GM12892 (cell line): ENCODE data around the gene SLFN14.

Experiments used
- POLR2A ChIP-seq: IDR thresholded peaks from 2 replicates; pipeline ENCODE4 v1.6.1; 2011; ENCODE audit warnings: low read depth, low read length, control low read depth
- POLR2AphosphoS5 ChIP-seq: IDR thresholded peaks from 2 replicates; pipeline ENCODE4 v1.6.1; 2011; ENCODE audit warnings: low read depth, low read length, control low read depth
- TAF1 ChIP-seq: IDR thresholded peaks from 2 replicates; pipeline ENCODE4 v1.6.1; 2011; ENCODE audit warnings: low read depth, mild to moderate bottlenecking, control low read depth, low read length, borderline replicate concordance

GRCh38 chr17:35536664-35537171, 23.9 kb downstream of the SLFN14 start:
- TF ChIP-seq POLR2A (peak; percentile 38; the same call in 1 of the 2 replicates), TAF1 (no peak), POLR2AphosphoS5 (no peak; the same call in 1 of the 2 replicates)
